Lower leg skin (tissue), 3 donors: ENCODE measurements around the gene SNX24.

Source experiments
- POLR2A ChIP-seq, 2 donors: fragments of 450-650 bp; IDR thresholded peaks; one replicate each; pipeline ENCODE4 v1.6.1; 2016 to 2017; ENCODE audit warnings: antibody characterized with exemption in 2 of 2, mild to moderate bottlenecking in 1 of 2, moderate library complexity in 1 of 2
- TF ChIP-seq, protein P1 (sequence below), 3 donors: fragments of 450-650 bp; IDR thresholded peaks; one replicate each; pipeline ENCODE4 v1.5.1; 2016; ENCODE audit warnings: antibody characterized with exemption in 3 of 3, mild to moderate bottlenecking in 3 of 3, moderate library complexity in 2 of 3

DNA sequence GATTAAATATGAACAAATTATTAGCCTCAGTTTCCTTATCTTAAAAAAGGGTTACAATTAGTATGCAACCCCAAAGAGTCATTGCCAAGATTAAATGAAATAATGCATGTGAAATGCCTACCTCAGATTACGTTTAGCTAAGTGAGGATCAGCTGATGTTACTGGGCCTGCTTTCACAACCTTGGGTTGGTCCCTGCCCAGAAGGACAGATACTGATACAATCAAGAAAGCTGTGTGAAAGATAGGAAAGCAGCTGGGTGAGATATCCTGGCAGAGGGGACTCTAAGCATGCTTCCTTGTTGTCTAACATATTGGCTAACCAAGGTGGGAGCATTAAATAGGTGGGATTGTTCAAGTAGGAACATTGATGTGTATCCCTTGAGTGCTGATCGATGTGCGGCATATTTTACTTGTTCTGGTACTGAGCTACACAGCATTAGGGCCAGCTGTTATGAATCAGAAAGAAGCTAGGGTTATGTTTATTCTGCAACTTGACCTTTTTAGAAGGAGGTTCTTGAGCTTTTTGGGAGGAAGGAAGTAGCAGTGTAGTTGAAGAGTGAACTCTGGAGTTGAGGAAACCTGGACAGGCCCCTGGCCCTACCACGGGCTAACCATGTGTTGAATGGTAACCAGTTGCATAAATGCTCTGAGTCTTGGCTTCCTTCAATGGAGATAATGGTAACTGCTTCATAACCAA lies 28.9 kb downstream of the SNX24 start:
- TF ChIP-seq, protein P1, sequence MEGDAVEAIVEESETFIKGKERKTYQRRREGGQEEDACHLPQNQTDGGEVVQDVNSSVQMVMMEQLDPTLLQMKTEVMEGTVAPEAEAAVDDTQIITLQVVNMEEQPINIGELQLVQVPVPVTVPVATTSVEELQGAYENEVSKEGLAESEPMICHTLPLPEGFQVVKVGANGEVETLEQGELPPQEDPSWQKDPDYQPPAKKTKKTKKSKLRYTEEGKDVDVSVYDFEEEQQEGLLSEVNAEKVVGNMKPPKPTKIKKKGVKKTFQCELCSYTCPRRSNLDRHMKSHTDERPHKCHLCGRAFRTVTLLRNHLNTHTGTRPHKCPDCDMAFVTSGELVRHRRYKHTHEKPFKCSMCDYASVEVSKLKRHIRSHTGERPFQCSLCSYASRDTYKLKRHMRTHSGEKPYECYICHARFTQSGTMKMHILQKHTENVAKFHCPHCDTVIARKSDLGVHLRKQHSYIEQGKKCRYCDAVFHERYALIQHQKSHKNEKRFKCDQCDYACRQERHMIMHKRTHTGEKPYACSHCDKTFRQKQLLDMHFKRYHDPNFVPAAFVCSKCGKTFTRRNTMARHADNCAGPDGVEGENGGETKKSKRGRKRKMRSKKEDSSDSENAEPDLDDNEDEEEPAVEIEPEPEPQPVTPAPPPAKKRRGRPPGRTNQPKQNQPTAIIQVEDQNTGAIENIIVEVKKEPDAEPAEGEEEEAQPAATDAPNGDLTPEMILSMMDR (IDR thresholded peaks at IDR 0.05): no peak
- no peak for TF ChIP-seq POLR2A (IDR thresholded peaks at IDR 0.05)
